Smooth muscle cell of the brain vasculature (primary cell): ENCODE measurements around the gene FAM9B.
"Not testable (repeated sequence)": the region's sequence is repeated elsewhere in the genome, so short reads cannot be mapped to it uniquely, and the experiment has no call there.

Source experiments
- DNase-seq: peaks from one replicate; pipeline ENCODE4 v3.0.0-alpha.2; 2012; ENCODE audit warnings: low read depth, low spot score

FAM9B gene

GRCh38 chrX:9033989-9034388 is at the start of gene FAM9B:
Gene FAM9B, minus strand, starts transcription at chrX:9034127. Its CDS starts 1,141 bp downstream, at chrX:9032986.
- no peak for DNase-seq

GRCh38 chrX:9081271-9081670 is 47.3 kb upstream of the FAM9B start:
- DNase-seq: no peak

GRCh38 chrX:9074326-9074725 is 40.4 kb upstream of the FAM9B start:
- DNase-seq: no peak

- DNase-seq: no peak
Measured at GRCh38 chrX:9072281-9072680, 38.4 kb upstream of the FAM9B start.

- no peak for DNase-seq
Measured at GRCh38 chrX:9071031-9071650, 37.2 kb upstream of the FAM9B start.

- DNase-seq: no peak
Measured at GRCh38 chrX:9069573-9069972, 35.6 kb upstream of the FAM9B start.

GRCh38 chrX:9064694-9065093 is 30.8 kb upstream of the FAM9B start:
- DNase-seq: no peak

GRCh38 chrX:9062641-9063040 is 28.7 kb upstream of the FAM9B start:
- no peak for DNase-seq

- DNase-seq: no peak
Measured at GRCh38 chrX:9055354-9055753, 21.4 kb upstream of the FAM9B start.

- no peak for DNase-seq
Measured at GRCh38 chrX:9052081-9052480, 18.2 kb upstream of the FAM9B start.

GRCh38 chrX:9050331-9050730 is 16.4 kb upstream of the FAM9B start:
- DNase-seq: no peak

- DNase-seq: no peak
Measured at GRCh38 chrX:9048801-9049200, 14.9 kb upstream of the FAM9B start.

GRCh38 chrX:9038244-9038643 is 4.3 kb upstream of the FAM9B start:
- no peak for DNase-seq

GRCh38 chrX:9037296-9037695 is 3.4 kb upstream of the FAM9B start:
- DNase-seq: no peak

- no peak for DNase-seq
Measured at GRCh38 chrX:9033586-9033985, 341 bp downstream of the FAM9B start.

- DNase-seq: no peak
Measured at GRCh38 chrX:9033179-9033578, 748 bp downstream of the FAM9B start.

GRCh38 chrX:9023293-9023692 is 10.6 kb downstream of the FAM9B start:
- no peak for DNase-seq

GRCh38 chrX:9019151-9019550 is 14.8 kb downstream of the FAM9B start:
- DNase-seq: no peak

- not testable (repeated sequence) for DNase-seq
Measured at GRCh38 chrX:9018332-9018731, 15.6 kb downstream of the FAM9B start.

GRCh38 chrX:9003041-9003440 is 30.9 kb downstream of the FAM9B start:
- no peak for DNase-seq

GRCh38 chrX:8988446-8988845 is 45.5 kb downstream of the FAM9B start:
- DNase-seq: no peak

- DNase-seq: no peak
Measured at GRCh38 chrX:8987672-8988250, 46.2 kb downstream of the FAM9B start.

GRCh38 chrX:8984231-8984630 is 49.7 kb downstream of the FAM9B start:
- no peak for DNase-seq

- no peak for DNase-seq
Measured at GRCh38 chrX:8981723-8982122, 52.2 kb downstream of the FAM9B start.
